Measurements from ENCODE around the gene LRRFIP1.

GRCh38 chr2:237791977-237792727 is 164.8 kb downstream of the LRRFIP1 start:
- TF ChIP-seq, protein P1, sequence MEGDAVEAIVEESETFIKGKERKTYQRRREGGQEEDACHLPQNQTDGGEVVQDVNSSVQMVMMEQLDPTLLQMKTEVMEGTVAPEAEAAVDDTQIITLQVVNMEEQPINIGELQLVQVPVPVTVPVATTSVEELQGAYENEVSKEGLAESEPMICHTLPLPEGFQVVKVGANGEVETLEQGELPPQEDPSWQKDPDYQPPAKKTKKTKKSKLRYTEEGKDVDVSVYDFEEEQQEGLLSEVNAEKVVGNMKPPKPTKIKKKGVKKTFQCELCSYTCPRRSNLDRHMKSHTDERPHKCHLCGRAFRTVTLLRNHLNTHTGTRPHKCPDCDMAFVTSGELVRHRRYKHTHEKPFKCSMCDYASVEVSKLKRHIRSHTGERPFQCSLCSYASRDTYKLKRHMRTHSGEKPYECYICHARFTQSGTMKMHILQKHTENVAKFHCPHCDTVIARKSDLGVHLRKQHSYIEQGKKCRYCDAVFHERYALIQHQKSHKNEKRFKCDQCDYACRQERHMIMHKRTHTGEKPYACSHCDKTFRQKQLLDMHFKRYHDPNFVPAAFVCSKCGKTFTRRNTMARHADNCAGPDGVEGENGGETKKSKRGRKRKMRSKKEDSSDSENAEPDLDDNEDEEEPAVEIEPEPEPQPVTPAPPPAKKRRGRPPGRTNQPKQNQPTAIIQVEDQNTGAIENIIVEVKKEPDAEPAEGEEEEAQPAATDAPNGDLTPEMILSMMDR (IDR thresholded peaks at IDR 0.05; ENCODE audit: borderline replicate concordance, extremely low read depth, low read length, poor library complexity, severe bottlenecking), result peak; percentile 9
- TF ChIP-seq EZH2 (IDR thresholded peaks at IDR 0.05; ENCODE audit: borderline replicate concordance, low read depth, low read length, severe bottlenecking), result no peak
